HFFc6 (cell line): Measurements from ENCODE around the gene LIN7B. TPM values are rescaled to one million over a fixed set of nuclear protein-coding genes. Genes with fewer than 3 reads are reported as not detected.

Source experiments
- DNase-seq: peaks from one replicate; pipeline ENCODE4 v3.0.0-alpha.2; 2018
- H3K27ac Mint-ChIP-seq: 2 replicates; pipeline ENCODE4 v1.8.0; 2020; ENCODE audit warnings: mild to moderate bottlenecking, mixed read lengths
- H3K27me3 Mint-ChIP-seq: 2 replicates; pipeline ENCODE4 v1.8.0; 2021; ENCODE audit warnings: mild to moderate bottlenecking, moderate library complexity, mixed read lengths; ENCODE audit not compliant: insufficient read depth
- H3K36me3 Mint-ChIP-seq: 2 replicates; pipeline ENCODE4 v1.8.0; 2021; ENCODE audit warnings: low read depth, mixed read lengths
- H3K4me1 Mint-ChIP-seq: 2 replicates; pipeline ENCODE4 v1.8.0; 2020; ENCODE audit warnings: low read depth, mixed read lengths
- H3K4me3 Mint-ChIP-seq: 2 replicates; pipeline ENCODE4 v1.8.0; 2020; ENCODE audit warnings: mild to moderate bottlenecking, moderate library complexity, mixed read lengths
- H3K9me3 Mint-ChIP-seq: 2 replicates; pipeline ENCODE4 v1.8.0; 2020; ENCODE audit warnings: mild to moderate bottlenecking, mixed read lengths
- CTCF ChIP-seq: fragments of 200-600 bp; sonication (generic); IDR thresholded peaks from 2 replicates; pipeline ENCODE4 v1.5.0; 2021; ENCODE audit warnings: antibody characterized with exemption, mild to moderate bottlenecking
- total RNA-seq, 6 experiments: library from RNA; stranded (reverse); fragmentation: NEBNext Ultra II Directional; extraction: Animal tissue kit (Norgen Biotek cat#: 25700); gene quantifications; 2 replicates in 1 of 6; 3 replicates in 5 of 6; pipeline ENCODE4 v1.2.3, GENCODE V29; 2021

The LIN7B gene
- total RNA-seq, 6 experiments from 2014 or later = 9.3 to 12.7 (median 10.2) TPM

DNA sequence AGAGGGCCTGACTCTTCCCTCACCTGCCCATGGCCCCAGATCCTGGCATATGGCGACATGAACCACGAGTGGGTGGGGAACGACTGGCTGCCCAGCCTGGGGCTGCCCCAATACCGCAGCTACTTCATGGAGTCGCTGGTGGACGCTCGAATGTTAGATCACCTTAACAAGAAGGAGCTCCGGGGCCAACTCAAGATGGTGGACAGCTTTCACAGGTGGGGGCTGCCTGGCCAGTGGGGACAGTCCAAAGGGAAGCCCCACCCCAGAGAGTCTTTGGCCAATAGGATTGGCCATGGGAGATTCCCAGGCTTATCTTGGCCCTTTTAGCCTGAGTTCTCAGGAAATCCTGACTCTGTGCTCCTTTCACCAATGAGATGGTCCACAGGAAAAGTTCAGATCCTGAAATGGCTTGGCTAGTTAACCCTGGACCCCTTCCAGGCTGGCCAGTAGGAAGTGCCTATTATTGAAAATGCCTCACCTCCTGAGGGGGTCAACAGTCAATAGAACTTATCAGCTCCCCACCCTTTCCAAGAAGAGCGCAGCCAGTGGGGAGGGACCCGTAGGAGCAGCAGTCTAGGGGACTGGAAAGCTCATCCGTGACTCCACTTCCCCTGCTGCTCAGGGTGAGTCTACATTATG is 34.0 kb downstream of the LIN7B start:
- H3K36me3 Mint-ChIP-seq = no peaks in the 10 kb centered on the region

DNA sequence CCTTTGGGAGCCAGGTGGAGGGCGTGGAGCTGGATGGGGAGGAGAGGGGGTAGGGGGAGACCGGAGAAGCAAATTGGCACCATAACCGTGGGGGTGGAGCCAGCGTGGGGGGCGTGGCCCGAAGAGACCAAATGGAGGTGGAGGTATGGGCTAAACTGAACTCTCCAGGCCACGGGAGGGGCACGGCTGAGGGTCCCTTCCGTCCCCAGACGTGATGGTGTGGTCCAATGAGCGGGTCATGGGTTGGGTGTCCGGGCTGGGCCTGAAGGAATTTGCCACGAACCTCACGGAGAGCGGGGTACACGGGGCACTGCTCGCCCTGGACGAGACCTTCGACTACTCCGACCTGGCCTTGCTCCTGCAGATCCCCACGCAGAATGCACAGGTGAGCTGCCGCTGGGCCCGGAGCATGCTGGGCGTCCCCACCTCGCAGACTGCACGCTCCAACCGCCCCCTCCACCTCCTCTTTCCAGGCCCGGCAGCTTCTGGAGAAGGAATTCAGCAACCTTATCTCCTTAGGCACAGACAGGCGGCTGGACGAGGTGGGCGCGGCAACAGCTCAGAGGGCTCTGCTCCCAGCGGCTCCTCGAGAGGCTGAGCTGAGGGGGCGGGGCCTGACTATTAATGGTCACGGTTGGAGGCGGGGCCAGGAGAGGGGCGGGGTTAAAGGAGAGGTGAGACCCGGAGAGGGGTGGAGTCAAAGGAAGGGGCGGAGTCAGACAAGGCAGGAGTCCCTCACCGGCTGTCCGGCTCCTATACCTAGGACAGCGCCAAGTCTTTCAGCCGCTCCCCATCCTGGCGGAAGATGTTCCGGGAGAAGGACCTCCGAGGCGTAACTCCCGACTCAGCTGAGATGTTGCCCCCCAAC is 34.8 kb downstream of the LIN7B start:
- no peak for TF ChIP-seq CTCF
- Mint-ChIP-seq H3K36me3 (peaks cover 2% of the 10 kb centered on the region; the same call in 1 of the 2 replicates), H3K9me3 (no peaks in the 10 kb centered on the region; the same call in 1 of the 2 replicates), H3K4me3 (peak overlapping the region; percentile 93), H3K27ac (0 out of 2 replicates have a peak overlapping the region, but pooled peaks have one; percentile 31), H3K4me1 (peaks cover 26% of the 10 kb centered on the region), H3K27me3 (peaks cover 10% of the 10 kb centered on the region)
- DNase-seq = peak; percentile 89

More for the DNA sequence above, 34.0 kb downstream of the LIN7B start:
- H3K27ac Mint-ChIP-seq = no peak overlapping the region
- no peaks in the 10 kb centered on the region; the same call in 1 of the 2 replicates for H3K9me3 Mint-ChIP-seq
- TF ChIP-seq CTCF = no peak
- peaks cover 4% of the 10 kb centered on the region for H3K27me3 Mint-ChIP-seq
- peaks cover 28% of the 10 kb centered on the region for H3K4me1 Mint-ChIP-seq
- no peak for DNase-seq
- H3K4me3 Mint-ChIP-seq = peak overlapping the region; percentile 30; the same call in 1 of the 2 replicates

- H3K27ac Mint-ChIP-seq = peak overlapping the region; percentile 76
- no peaks in the 10 kb centered on the region; the same call in 1 of the 2 replicates for H3K9me3 Mint-ChIP-seq
- H3K4me1 Mint-ChIP-seq = peaks cover 26% of the 10 kb centered on the region
- TF ChIP-seq CTCF = 0 out of 2 replicates have a peak, but pooled peaks have one; percentile 14
- peak; percentile 66 for DNase-seq
- H3K36me3 Mint-ChIP-seq = peaks cover 8% of the 10 kb centered on the region
- H3K27me3 Mint-ChIP-seq = peaks cover 10% of the 10 kb centered on the region
- peak overlapping the region; percentile 93 for H3K4me3 Mint-ChIP-seq
Observed at GRCh38 chr19:49149652-49150105, 35.5 kb downstream of the LIN7B start.

DNA sequence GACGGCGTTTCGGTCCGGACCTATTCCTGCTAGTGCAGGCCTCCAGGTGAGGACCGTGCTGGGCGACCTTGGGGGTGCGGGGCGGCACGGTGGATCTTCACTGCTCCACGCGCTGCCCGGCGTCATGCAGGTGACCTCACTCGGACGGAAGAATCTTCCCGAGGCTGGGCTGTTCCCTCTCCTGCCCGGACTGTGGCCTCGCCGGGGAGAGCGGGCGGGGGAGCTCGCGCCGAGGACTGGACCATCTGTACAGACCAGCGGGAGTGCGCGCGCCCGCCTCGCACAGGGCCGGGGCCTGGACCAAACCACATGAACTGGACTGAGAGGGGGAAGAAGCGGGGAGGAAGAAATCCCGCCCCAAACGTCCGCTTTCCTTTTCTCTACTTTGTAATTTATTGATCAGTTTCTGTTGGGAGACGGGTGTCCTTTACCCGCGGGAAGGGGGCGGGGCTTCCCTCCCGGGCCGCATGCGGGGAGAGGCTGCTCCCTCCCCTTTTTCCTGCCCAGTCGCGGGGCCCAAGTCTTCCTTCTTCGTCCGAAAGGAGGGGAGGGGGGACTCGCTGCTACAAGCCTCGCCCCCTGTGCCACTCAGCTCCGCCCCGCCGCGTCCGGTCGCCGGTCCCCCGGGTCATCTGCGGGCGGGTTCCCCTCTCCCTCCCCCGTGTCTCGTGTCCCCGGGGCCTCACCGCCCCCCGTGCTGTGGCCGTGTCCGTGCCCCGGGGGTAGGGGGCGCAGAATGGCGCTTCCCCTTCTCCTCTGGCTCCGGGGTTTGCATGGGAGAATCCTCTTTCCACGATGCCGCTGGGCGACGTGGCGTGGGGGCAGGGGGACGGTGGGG is 36.2 kb downstream of the LIN7B start:
- Mint-ChIP-seq H3K27ac (peak overlapping the region; percentile 76), H3K9me3 (no peaks in the 10 kb centered on the region; the same call in 1 of the 2 replicates), H3K36me3 (peaks cover 11% of the 10 kb centered on the region), H3K4me1 (peaks cover 24% of the 10 kb centered on the region), H3K27me3 (peaks cover 10% of the 10 kb centered on the region), H3K4me3 (peak overlapping the region; percentile 93)
- TF ChIP-seq CTCF = no peak
- peak; percentile 68 for DNase-seq

GRCh38 chr19:49150944-49151243 is 36.7 kb downstream of the LIN7B start:
- no peak overlapping the region for H3K27ac Mint-ChIP-seq
- TF ChIP-seq CTCF = no peak
- H3K9me3 Mint-ChIP-seq = no peaks in the 10 kb centered on the region; the same call in 1 of the 2 replicates
- peaks cover 11% of the 10 kb centered on the region for H3K36me3 Mint-ChIP-seq
- peaks cover 10% of the 10 kb centered on the region for H3K27me3 Mint-ChIP-seq
- H3K4me1 Mint-ChIP-seq = peaks cover 18% of the 10 kb centered on the region
- DNase-seq = no peak
- no peak overlapping the region for H3K4me3 Mint-ChIP-seq
